Astrocyte (in vitro differentiated cells and primary cell): ENCODE data around the gene RDH14. TPM values are rescaled to one million over a fixed set of nuclear protein-coding genes. Genes with fewer than 3 reads are reported as not detected.

Experiments used
- DNase-seq: peaks from one replicate; pipeline ENCODE4 v3.0.0-alpha.2; 2010; ENCODE audit warnings: low read depth
- FAIRE-seq: peaks from 2 replicates; lab custom pipeline; 2011; peaks lifted over from hg19 to GRCh38; lab: Jason Lieb, UNC
- H2AFZ ChIP-seq: 2 replicates; pipeline ENCODE4 v1.6.0; 2012; ENCODE audit warnings: low read depth, low read length, inconsistent platforms
- H3K27ac ChIP-seq: 2 replicates; pipeline ENCODE4 v1.5.1; 2011; ENCODE audit warnings: low read depth, low read length, inconsistent platforms
- H3K27me3 ChIP-seq: 2 replicates; pipeline ENCODE4 v1.6.0; 2011; ENCODE audit warnings: low read length, inconsistent platforms; ENCODE audit not compliant: insufficient read depth
- H3K36me3 ChIP-seq: 2 replicates; pipeline ENCODE4 v1.5.1; 2011; ENCODE audit warnings: low read length, inconsistent platforms; ENCODE audit not compliant: insufficient read depth
- H3K4me1 ChIP-seq: 2 replicates; pipeline ENCODE4 v1.5.1; 2011; ENCODE audit warnings: low read length, inconsistent platforms; ENCODE audit not compliant: insufficient read depth
- H3K4me2 ChIP-seq: 2 replicates; pipeline ENCODE4 v1.6.0; 2012; ENCODE audit warnings: low read length, inconsistent platforms
- H3K4me3 ChIP-seq: 2 replicates; pipeline ENCODE4 v1.5.1; 2011; ENCODE audit warnings: low read depth, mild to moderate bottlenecking, low read length, inconsistent platforms; ENCODE audit not compliant: insufficient read depth
- H3K79me2 ChIP-seq: 2 replicates; pipeline ENCODE4 v1.6.0; 2012; ENCODE audit warnings: mild to moderate bottlenecking, low read length, inconsistent platforms; ENCODE audit not compliant: insufficient read depth
- H3K9ac ChIP-seq: 2 replicates; pipeline ENCODE4 v1.6.0; 2012; ENCODE audit warnings: mild to moderate bottlenecking, low read length, inconsistent platforms
- H3K9me3 ChIP-seq: 2 replicates; pipeline ENCODE4 v1.5.1; 2012; ENCODE audit warnings: low read depth, mild to moderate bottlenecking, low read length, inconsistent platforms; ENCODE audit not compliant: insufficient read depth
- H4K20me1 ChIP-seq: 2 replicates; pipeline ENCODE4 v1.6.0; 2012; ENCODE audit warnings: low read length, inconsistent platforms; ENCODE audit not compliant: insufficient read depth
- H3K27ac Mint-ChIP-seq: one replicate; pipeline ENCODE4 v1.8.0; 2021; ENCODE audit warnings: mild to moderate bottlenecking, mixed read lengths; ENCODE audit not compliant: unreplicated experiment
- H3K27me3 Mint-ChIP-seq: one replicate; pipeline ENCODE4 v1.8.0; 2021; ENCODE audit warnings: low read depth, mixed read lengths; ENCODE audit not compliant: unreplicated experiment
- H3K36me3 Mint-ChIP-seq: one replicate; pipeline ENCODE4 v1.8.0; 2021; ENCODE audit warnings: low read depth, mixed read lengths; ENCODE audit not compliant: unreplicated experiment
- H3K4me1 Mint-ChIP-seq: one replicate; pipeline ENCODE4 v1.8.0; 2021; ENCODE audit warnings: low read depth, mixed read lengths; ENCODE audit not compliant: unreplicated experiment
- H3K4me3 Mint-ChIP-seq: one replicate; pipeline ENCODE4 v1.8.0; 2021; ENCODE audit warnings: mild to moderate bottlenecking, moderate library complexity, mixed read lengths; ENCODE audit not compliant: unreplicated experiment
- H3K9me3 Mint-ChIP-seq: one replicate; pipeline ENCODE4 v1.8.0; 2021; ENCODE audit warnings: mild to moderate bottlenecking, mixed read lengths; ENCODE audit not compliant: unreplicated experiment
- CTCF ChIP-seq: IDR thresholded peaks from 2 replicates; pipeline ENCODE4 v1.5.1; 2011; ENCODE audit warnings: low read depth, mild to moderate bottlenecking, inconsistent platforms, low read length, moderate library complexity; ENCODE audit not compliant: insufficient read depth
- EZH2 ChIP-seq: IDR thresholded peaks from 2 replicates; pipeline ENCODE4 v1.6.1; 2012; ENCODE audit warnings: mild to moderate bottlenecking, low read length, inconsistent platforms; ENCODE audit not compliant: insufficient read depth
- total RNA-seq: library from RNA; stranded (reverse); gene quantifications from 2 replicates; pipeline ENCODE4 v1.2.1, GENCODE V29; 2021

Gene RDH14
- total RNA-seq, 1 donor from 2014 or later, result 16.0 TPM

GRCh38 chr2:18525236-18525635, 35.2 kb downstream of the RDH14 start:
- H3K27ac ChIP-seq, result no peak overlapping the region
- no peak overlapping the region for H3K4me2 ChIP-seq
- peaks cover 2% of the 10 kb centered on the region for H3K9me3 Mint-ChIP-seq
- TF ChIP-seq CTCF (no peak), EZH2 (no peak)
- H2AFZ ChIP-seq, result no peak overlapping the region
- DNase-seq (no peak), FAIRE-seq (no peak)
- H4K20me1 ChIP-seq, result no peaks in the 10 kb centered on the region
- no peak overlapping the region for H3K27ac Mint-ChIP-seq
- H3K79me2 ChIP-seq, result no peaks in the 10 kb centered on the region
- H3K9me3 ChIP-seq, result no peaks in the 10 kb centered on the region
- H3K4me1 ChIP-seq, result no peaks in the 10 kb centered on the region
- H3K9ac ChIP-seq, result no peak overlapping the region
- H3K4me3 ChIP-seq, result no peak overlapping the region
- peaks cover 5% of the 10 kb centered on the region for H3K27me3 Mint-ChIP-seq
- H3K4me3 Mint-ChIP-seq, result no peak overlapping the region
- H3K27me3 ChIP-seq, result no peaks in the 10 kb centered on the region
- no peaks in the 10 kb centered on the region for H3K36me3 Mint-ChIP-seq
- no peaks in the 10 kb centered on the region for H3K36me3 ChIP-seq
- no peaks in the 10 kb centered on the region for H3K4me1 Mint-ChIP-seq

GRCh38 chr2:18522484-18523146, 37.8 kb downstream of the RDH14 start:
- Mint-ChIP-seq H3K4me3 (no peak overlapping the region), H3K9me3 (peaks cover 2% of the 10 kb centered on the region), H3K36me3 (no peaks in the 10 kb centered on the region), H3K4me1 (peaks cover 9% of the 10 kb centered on the region), H3K27ac (no peak overlapping the region), H3K27me3 (no peaks in the 10 kb centered on the region)
- peak; percentile 32 for DNase-seq
- H3K4me1 ChIP-seq, result peaks cover 10% of the 10 kb centered on the region
- TF ChIP-seq EZH2, result no peak
- no peak for TF ChIP-seq CTCF
- no peaks in the 10 kb centered on the region for H3K9me3 ChIP-seq
- H3K4me3 ChIP-seq, result no peak overlapping the region
- FAIRE-seq, result no peak
- no peak overlapping the region for H3K27ac ChIP-seq
- H3K9ac ChIP-seq, result no peak overlapping the region
- H3K36me3 ChIP-seq, result no peaks in the 10 kb centered on the region
- no peaks in the 10 kb centered on the region for H4K20me1 ChIP-seq
- no peak overlapping the region for H3K4me2 ChIP-seq
- no peaks in the 10 kb centered on the region for H3K79me2 ChIP-seq
- no peak overlapping the region for H2AFZ ChIP-seq
- no peaks in the 10 kb centered on the region for H3K27me3 ChIP-seq
